Tibial nerve (tissue), 4 donors: Measurements from ENCODE around the gene PLPP4. TPM values are rescaled to one million over a fixed set of nuclear protein-coding genes. Genes with fewer than 3 reads are reported as not detected.

ENCODE experiments used
- DNase-seq, 2 donors: peaks; one replicate each; pipeline ENCODE4 v3.0.0-alpha.2; 2019; ENCODE audit warnings: low spot score in 2 of 2
- H3K27ac ChIP-seq, 4 donors: fragments of 200-600 bp; sonication (generic) in 3 of 4; one replicate each; pipeline ENCODE4 v1.5.1; 2017 to 2019; ENCODE audit warnings: mild to moderate bottlenecking in 1 of 4
- H3K27me3 ChIP-seq, 2 donors: fragments of 200-600 bp; sonication (generic) in 1 of 2; one replicate each; pipeline versions ENCODE4 v1.5.1 to v1.6.0; 2017 to 2019
- H3K36me3 ChIP-seq, 3 donors: fragments of 200-600 bp; sonication (generic); one replicate each; pipeline ENCODE4 v1.5.1; 2018 to 2019
- H3K4me1 ChIP-seq, 4 donors: fragments of 200-600 bp; sonication (generic) in 3 of 4; one replicate each; pipeline ENCODE4 v1.5.1; 2017 to 2019
- H3K4me3 ChIP-seq, 4 donors: fragments of 200-600 bp; sonication (generic) in 3 of 4; one replicate each; pipeline ENCODE4 v1.5.1; 2017 to 2019; ENCODE audit warnings: mild to moderate bottlenecking in 1 of 4, moderate library complexity in 1 of 4
- H3K9me3 ChIP-seq, 4 donors: fragments of 200-600 bp; sonication (generic) in 3 of 4; one replicate each; pipeline ENCODE4 v1.5.1; 2017 to 2019
- EP300 ChIP-seq, 2 donors: sonication (generic); formaldehyde crosslinking; IDR thresholded peaks; one replicate each; pipeline ENCODE4 v1.6.1; 2017; ENCODE audit warnings: antibody characterized with exemption in 2 of 2, mild to moderate bottlenecking in 1 of 2
- POLR2A ChIP-seq, 2 donors: fragments of 450-650 bp; IDR thresholded peaks; one replicate each; pipeline ENCODE4 v1.6.1; 2017; ENCODE audit warnings: antibody characterized with exemption in 2 of 2, mild to moderate bottlenecking in 2 of 2, moderate library complexity in 2 of 2
- WGBS, 2 donors: methylation state at CpG; one replicate each; pipeline ENCODE4 v1.1.5; 2018; 5-methylcytosine and 5-hydroxymethylcytosine counted together
- total RNA-seq, 4 donors: library from RNA; depleted of rRNA; stranded (reverse); fragments of >200 nt; gene quantifications; one replicate each; pipeline ENCODE4 v1.1.0, GENCODE V29; 2016
- TF ChIP-seq, protein P1 (sequence below), 5 experiments: fragments of 200-600 bp in 3 of 5; fragments of 450-650 bp in 2 of 5; sonication (generic) in 3 of 5; IDR thresholded peaks; one replicate each; pipeline ENCODE4 v1.5.1; 2016 to 2019; ENCODE audit warnings: antibody characterized with exemption in 5 of 5, mild to moderate bottlenecking in 3 of 5, moderate library complexity in 2 of 5

PLPP4 gene
- total RNA-seq, 4 donors from 2014 or later, result not detected

DNA sequence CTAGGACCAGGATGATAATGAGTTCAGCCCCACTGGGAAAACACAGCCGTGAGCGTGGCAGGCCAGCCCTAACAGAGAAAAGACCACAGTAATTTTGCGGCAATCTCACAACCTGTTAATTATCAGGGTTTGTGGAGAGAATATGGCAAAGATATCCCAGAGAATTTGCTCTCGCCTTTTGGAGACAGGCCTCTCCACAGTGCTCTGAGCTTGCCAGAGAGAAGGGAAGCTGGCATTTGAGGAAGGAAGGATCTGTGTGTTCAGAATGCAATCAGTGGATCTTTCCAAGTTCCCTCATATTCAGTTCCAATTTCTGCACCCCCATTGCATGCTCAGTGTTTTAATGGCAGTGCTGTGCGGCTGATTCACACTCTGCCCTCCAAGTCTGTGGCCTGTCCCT is 60.2 kb downstream of the PLPP4 start:
- Histone ChIP-seq H3K4me3 (no peak overlapping the region), H3K9me3 (no peaks in the 10 kb centered on the region), H3K27ac (no peak overlapping the region), H3K36me3 (no peaks in the 10 kb centered on the region), H3K4me1 (no peaks in the 10 kb centered on the region), H3K27me3 (no peaks in the 10 kb centered on the region)
- TF ChIP-seq POLR2A (IDR thresholded peaks at IDR 0.05) (no peak), EP300 (IDR thresholded peaks at IDR 0.05) (no peak)
- TF ChIP-seq, protein P1, sequence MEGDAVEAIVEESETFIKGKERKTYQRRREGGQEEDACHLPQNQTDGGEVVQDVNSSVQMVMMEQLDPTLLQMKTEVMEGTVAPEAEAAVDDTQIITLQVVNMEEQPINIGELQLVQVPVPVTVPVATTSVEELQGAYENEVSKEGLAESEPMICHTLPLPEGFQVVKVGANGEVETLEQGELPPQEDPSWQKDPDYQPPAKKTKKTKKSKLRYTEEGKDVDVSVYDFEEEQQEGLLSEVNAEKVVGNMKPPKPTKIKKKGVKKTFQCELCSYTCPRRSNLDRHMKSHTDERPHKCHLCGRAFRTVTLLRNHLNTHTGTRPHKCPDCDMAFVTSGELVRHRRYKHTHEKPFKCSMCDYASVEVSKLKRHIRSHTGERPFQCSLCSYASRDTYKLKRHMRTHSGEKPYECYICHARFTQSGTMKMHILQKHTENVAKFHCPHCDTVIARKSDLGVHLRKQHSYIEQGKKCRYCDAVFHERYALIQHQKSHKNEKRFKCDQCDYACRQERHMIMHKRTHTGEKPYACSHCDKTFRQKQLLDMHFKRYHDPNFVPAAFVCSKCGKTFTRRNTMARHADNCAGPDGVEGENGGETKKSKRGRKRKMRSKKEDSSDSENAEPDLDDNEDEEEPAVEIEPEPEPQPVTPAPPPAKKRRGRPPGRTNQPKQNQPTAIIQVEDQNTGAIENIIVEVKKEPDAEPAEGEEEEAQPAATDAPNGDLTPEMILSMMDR (IDR thresholded peaks at IDR 0.05), result no peak
- WGBS, 2 donors, result 71 to 83% methylated on average over 5 of the region's 5 CpGs
- no peak for DNase-seq

DNA sequence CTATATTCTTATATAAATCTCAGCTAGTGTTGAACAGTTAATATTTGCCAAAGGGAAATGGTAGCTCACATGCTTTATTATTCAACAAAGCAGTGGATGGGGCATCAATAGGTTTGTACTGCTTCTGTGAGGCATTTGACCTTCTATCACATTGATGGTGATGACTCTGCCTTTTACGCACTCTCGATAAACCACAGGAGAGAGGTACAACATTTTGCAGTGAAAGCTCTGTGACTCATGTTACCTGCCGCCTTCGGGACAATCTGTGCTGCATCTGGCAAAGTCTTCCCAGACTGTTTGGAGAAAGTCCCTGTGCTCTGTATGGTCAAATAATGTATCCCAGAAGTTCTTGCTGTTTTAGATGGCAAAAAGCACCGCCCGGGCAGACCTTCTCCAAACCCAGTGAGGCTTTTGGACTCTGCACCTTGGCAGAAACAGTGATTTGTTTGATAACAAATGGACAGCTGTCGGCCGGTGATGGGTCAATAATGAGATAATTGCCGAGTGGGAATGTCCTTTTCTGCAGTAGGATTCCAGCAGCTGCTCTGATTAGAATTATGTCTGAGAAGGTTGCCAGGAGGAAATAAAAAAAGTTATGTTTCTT is 61.0 kb downstream of the PLPP4 start:
- no peaks in the 10 kb centered on the region for H3K36me3 ChIP-seq
- no peak for DNase-seq
- 83 to 84% methylated on average over 9 of the region's 9 CpGs for WGBS, 2 donors
- H3K4me3 ChIP-seq, result no peak overlapping the region
- no peaks in the 10 kb centered on the region for H3K27me3 ChIP-seq
- H3K4me1 ChIP-seq, result no peaks in the 10 kb centered on the region
- no peak overlapping the region for H3K27ac ChIP-seq
- TF ChIP-seq POLR2A (IDR thresholded peaks at IDR 0.05) (no peak), EP300 (IDR thresholded peaks at IDR 0.05) (no peak)
- TF ChIP-seq, protein P1 (IDR thresholded peaks at IDR 0.05), result no peak
- no peaks in the 10 kb centered on the region for H3K9me3 ChIP-seq

DNA sequence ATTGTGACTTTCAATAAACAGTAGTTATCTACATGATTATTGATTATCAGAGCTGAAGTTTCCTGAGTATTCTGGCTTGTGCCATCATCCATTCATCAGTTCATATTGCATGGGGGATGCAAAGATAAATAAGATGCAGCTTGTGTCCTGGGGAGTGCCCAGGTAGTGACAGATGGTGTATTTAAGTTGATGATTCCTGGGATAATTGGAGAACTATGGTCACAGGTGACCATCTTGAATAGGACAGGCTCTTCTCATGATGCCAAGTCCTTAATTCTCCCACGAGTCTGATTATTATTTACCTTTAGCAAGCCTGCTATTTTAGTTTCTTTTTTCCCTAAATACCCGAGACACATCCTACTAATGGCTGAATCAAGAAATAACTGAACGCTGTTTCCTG is 64.9 kb downstream of the PLPP4 start:
- no peak for DNase-seq
- no peak overlapping the region for H3K27ac ChIP-seq
- H3K4me1 ChIP-seq, result no peaks in the 10 kb centered on the region
- no peaks in the 10 kb centered on the region for H3K27me3 ChIP-seq
- no peaks in the 10 kb centered on the region for H3K9me3 ChIP-seq
- H3K36me3 ChIP-seq, result no peaks in the 10 kb centered on the region
- TF ChIP-seq POLR2A (IDR thresholded peaks at IDR 0.05) (no peak), EP300 (IDR thresholded peaks at IDR 0.05) (no peak)
- TF ChIP-seq, protein P1 (IDR thresholded peaks at IDR 0.05), result no peak
- no peak overlapping the region for H3K4me3 ChIP-seq
- WGBS, 2 donors, result 77 to 86% methylated on average over 3 of the region's 3 CpGs

DNA sequence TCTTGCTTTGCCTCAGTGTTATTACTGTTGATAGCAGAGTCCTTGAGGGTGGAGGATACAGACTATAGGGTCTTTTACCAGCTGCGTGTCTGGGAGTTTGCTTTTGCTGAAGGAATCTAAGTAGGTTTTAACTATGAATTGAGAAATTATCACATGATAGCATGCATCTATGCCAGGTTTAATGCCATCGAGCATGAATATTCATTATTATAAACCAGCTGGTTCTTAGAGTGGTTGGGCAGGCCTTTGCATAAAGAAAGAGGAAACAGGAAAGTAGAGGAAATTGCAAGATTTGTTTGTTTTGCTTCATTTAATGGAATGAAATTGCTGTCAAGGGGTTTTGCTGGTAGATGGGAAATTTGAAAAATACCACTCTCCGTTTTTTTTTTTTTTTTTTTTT is 70.7 kb downstream of the PLPP4 start:
- Histone ChIP-seq H3K9me3 (no peaks in the 10 kb centered on the region), H3K4me3 (no peak overlapping the region), H3K27me3 (no peaks in the 10 kb centered on the region), H3K4me1 (no peaks in the 10 kb centered on the region), H3K36me3 (no peaks in the 10 kb centered on the region), H3K27ac (no peak overlapping the region)
- DNase-seq, result no peak
- WGBS, 2 donors, result 77 to 83% methylated on average over 3 of the region's 3 CpGs
- TF ChIP-seq, protein P1 (IDR thresholded peaks at IDR 0.05), result no peak
- TF ChIP-seq POLR2A (IDR thresholded peaks at IDR 0.05) (no peak), EP300 (IDR thresholded peaks at IDR 0.05) (no peak)

DNA sequence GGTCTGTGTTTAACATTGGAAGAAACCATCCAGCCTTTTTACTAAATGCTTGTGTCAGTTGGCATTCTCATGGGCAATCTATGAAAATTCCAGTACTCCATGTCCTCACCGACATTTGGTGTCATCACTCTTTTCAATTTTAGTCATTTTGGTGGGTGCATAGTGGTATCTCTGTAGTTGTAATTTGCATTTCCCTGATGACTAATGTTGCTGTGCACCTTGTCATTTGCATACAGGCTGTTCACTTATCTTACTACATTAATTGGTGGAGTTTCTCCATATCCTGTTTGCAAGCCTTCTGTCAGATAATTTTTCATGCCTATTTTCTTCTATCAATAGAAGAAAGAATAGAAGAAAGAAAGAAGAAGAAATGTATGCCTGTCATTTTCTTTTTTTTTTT is 73.7 kb downstream of the PLPP4 start:
- no peaks in the 10 kb centered on the region for H3K4me1 ChIP-seq
- H3K4me3 ChIP-seq, result no peak overlapping the region
- H3K27ac ChIP-seq, result no peak overlapping the region
- WGBS, 2 donors, result 81 to 91% methylated on average over 1 of the region's 1 CpG
- H3K36me3 ChIP-seq, result no peaks in the 10 kb centered on the region
- no peak for DNase-seq
- no peak for TF ChIP-seq EP300 (IDR thresholded peaks at IDR 0.05)
- no peak for TF ChIP-seq POLR2A (IDR thresholded peaks at IDR 0.05)
- TF ChIP-seq, protein P1 (IDR thresholded peaks at IDR 0.05), result no peak
- no peaks in the 10 kb centered on the region for H3K27me3 ChIP-seq
- H3K9me3 ChIP-seq, result peaks cover 0 to 12% (median 0%) of the 10 kb centered on the region in 4 donors
